HG03432 (cell line): ENCODE data around the gene CACNA2D2.

Experiments used
- ATAC-seq: cut with Tn5 transposase; IDR thresholded peaks from one replicate; pipeline ENCODE4 v1.9.1; 2021; ENCODE audit warnings: mild to moderate bottlenecking, moderate library complexity; ENCODE audit not compliant: unreplicated experiment

The CACNA2D2 gene

DNA sequence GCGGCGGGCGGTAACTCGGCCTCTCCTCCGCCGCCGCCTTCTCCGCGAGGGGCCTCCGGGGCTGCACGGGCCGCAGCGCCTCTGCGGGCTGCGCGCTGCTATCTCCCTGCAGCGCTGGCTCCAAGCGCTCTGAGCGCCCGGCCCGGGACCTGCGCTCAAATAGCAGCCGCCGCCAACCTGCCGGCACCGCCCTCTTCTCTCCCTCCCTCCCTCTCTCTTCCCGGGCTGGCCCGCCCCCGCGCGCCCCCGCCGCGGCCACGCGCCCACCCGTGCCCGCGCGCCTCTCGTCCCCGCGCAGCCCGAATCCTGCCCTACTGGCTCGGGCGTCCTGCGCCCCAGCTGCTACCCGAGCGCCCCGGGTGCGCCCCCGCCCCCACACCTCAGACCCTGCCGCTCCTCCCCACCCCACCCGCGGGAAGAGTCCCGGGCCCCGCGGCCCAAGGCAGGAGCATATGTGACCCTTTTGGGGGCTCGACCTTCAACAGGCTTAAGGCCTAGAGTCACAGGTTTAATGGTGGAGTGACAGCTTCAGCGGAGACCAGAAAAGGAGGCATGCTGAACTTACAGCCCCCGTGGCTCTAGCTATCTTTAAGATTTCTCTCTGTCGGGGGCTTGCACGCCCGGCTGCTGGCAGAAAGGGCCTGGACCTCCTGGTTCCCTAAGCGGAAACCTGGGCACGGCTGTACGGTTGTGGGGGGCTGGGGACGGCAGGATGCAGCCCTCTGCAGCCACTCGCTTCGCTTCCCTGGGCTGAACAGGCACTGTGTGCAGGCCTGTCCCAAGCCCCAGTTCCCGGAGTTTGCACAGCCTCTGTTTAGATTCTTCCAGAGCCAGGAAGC is at the start of gene CACNA2D2:
CACNA2D2 (minus strand) TSS at position 131 of the 839 bp plus-strand sequence. CDS start 211 bp downstream, outside the sequence.
- no peak for ATAC-seq

DNA sequence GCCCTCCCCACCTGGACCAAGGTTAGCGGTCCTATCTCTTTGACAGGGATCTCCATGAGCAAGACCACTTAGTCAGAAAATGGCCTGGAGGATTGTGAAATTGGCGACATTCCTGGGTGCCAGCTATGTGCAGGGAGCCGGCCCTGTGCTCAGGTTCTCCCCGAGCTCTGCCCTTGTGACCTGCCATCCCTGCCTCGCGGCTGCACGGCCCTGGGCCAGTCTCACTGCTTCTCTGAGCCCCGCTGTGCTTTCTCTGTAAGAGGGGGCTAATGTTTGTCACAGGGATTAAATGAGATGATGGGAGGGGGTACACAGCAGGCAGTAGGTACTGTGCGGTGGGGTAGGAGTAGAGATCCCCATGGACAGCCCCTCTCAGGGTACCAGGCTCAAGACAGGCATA is 49.2 kb upstream of the CACNA2D2 start:
- no peak for ATAC-seq

DNA sequence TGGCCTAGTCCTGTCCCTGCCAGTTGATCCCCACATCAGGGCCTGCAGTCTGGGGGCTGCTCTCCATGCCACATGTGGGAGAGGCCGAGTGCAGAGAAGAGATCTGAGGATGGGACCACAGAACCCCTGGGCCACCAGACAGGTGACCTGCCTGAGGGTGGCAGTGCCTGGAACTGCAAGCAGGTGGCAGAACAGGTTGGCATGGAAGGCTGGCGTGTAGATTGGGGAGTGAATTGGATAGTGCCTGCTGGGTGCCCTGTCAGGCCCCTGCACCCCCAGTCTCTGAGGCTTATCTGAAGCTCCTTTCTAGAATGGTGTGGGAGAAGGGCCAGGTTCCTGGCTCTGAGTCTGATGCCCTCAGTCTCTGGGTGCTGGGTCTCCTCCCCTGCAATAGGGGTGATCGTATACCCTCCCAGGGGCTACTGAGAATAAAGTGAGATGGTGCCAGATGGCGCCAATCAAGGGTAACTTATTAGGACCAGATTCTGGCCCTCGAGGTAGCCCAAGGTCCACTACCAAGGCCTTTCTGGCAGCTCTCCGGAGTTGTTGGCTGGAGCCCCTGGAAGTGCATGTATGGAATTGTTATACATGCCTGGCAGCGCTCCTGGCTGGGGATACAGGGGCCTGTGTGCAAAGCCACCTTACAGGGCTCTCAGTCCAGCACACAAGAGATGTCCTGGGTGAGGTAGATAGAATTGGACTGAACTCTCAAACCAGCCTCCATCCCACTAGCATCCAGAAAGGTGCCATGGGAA is 48.4 kb upstream of the CACNA2D2 start:
- ATAC-seq = no peak

DNA sequence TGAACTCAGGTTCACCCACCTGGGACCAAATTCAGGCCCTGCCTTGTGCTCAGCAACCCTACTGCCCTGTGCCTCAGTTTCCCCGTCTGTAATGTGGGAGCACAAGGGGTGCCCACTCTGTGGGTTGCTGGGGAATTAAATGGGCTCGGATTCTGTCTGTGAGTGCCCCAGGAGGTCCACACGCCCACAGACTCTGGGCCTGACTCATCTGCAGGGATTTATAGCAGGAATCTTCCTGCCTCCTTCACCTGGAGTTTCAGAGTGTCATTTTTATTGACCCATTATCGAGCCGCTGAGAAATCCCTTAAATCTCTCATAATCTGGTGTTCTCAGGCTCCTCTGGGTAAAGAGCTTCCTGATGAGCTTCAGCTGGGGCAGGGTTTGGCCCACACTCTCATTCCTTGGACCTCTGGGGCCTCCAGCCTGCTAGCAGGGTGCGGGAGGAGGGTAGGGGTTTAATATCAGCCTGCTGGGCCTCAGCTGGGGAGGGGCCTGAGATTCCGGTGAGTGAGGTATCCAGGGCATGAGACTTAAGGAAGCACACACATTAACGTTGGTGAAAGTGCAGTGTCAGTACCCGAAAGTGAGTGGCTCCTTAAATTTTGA is 47.7 kb upstream of the CACNA2D2 start:
- ATAC-seq = no peak

DNA sequence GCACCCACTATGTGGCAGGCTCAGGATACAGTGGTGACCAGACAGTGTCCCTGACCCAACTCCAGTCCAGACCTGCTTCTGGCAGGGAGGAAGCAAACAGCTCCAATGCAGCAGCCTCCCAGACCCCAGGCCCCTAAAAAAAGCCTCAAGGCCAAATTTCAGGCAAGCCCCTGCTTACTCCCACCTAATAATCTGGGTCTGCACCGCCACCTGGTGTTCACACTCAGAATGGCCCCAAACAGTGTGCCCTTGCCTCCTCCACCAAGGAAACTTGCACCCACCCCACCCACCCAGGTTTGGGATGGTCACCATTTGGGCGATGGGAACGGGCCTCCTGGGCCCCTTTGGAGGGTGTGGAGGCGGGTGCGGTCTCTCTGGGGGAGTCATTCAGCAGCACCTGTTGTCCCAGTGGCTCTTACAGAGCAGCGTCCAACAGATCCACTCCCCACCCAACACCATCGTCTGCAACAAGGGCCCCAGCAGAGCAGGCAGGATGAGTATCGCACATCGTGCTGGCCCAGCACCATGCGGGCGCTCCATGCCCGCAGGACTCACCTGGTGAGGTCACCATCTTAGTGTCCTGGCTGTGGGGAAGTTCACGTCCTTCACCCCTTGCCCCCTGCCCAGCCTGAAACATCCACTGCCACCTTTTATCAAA is 46.8 kb upstream of the CACNA2D2 start:
- no peak for ATAC-seq

GRCh38 chr3:50549226-50549625 is 45.8 kb upstream of the CACNA2D2 start:
- ATAC-seq = no peak

DNA sequence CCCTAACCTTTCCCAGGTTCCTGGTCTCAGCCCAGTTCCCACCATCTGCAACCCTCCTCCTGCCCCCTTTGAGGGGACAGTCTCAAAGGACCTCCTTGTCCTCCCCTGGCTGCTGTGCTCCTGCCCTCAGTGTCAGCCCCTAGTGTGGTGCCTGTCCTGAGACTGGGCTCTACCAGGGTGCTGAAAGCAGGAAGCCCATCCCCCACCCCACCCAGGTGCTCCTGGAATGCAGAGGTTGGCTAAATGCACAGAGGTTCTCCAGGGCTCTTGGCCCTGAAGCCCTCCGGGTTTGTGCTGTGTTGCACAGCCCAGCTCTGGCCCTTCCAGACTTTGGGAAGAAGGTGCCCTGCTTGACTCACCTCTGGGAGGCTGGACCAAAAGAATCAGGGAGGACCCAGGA is 42.3 kb upstream of the CACNA2D2 start:
- ATAC-seq = no peak

GRCh38 chr3:50542177-50543034 is 39.0 kb upstream of the CACNA2D2 start:
- no peak for ATAC-seq

DNA sequence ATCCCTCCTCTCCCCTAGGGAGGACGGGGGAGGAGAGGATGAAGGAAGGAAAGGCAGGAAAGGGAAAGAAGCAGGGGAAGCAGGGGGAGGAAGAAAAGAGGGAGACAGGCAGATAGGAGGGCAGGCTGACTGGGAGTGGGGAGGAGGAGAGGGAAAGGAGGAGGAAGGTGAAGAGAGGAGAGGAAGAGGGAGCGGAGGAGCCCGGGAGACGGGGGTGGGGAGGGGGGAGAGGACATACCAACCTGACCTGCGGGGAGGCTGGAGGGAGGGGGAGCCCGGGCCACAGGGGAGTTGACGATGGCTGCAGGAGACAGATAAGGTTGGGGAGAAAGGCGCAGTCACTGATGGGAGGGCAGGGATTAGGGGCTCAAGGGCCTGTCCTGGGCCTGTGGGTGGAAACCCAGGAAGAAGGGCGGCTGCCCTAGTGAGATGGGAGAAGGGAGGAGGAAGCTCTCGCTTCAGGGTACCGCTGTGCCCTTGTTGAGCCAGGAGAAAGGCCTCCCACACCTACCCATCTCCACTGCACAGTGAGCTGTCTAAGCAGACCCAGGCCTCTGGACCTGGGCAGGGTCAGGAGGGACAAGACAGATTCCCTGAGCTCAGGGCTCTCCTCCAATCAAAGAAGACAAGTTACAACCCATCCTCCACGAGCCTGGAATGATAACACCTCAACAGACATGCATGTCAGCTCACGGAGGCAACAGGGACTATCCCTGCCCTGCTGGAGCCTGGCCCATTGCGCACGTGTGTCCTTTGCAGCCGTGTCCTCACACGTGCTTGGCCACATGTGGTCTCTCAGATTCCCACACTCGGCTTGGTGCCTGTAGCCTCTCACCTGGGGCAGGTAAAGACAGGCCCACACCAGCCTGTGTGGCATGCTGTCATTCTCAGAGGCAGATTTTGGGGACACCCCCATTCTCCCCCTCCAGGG is 36.2 kb upstream of the CACNA2D2 start:
- ATAC-seq = no peak

DNA sequence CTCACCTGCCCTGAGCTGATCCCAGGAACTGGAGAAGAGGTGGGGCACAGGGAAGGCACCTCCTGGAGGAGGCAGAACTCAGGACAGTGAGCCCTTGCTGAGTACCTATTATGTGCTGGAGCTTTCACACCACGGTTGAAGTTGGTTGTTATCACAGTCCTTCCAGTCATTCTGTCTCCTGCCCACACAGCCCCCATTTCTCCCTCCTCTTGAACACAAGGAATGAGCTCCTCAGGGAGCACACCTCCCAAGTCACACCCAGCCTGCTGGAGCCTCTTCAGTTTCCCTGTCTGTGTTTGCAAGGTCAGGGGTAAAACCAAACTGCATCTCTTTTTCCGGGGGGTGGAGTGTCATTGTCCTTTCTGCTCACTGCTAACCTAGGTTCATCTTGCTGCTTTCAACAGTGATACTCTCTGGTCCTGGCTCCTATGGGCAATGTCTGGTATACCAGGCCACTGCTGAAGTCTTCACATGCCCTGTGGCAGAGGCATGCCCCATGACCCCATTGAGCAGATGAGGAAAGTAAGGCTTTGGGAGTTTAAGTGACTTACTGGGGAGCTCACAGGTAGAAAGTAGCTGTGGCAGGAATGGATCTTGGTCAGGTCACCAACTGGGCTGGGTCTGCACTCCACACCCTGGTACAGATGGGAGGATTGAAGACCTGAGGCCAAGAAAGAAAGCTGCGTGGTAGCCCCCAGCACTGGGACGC is 34.1 kb upstream of the CACNA2D2 start:
- ATAC-seq = no peak

- no peak for ATAC-seq
Measured at GRCh38 chr3:50536471-50537180, 33.2 kb upstream of the CACNA2D2 start.

GRCh38 chr3:50534681-50535330 is 31.4 kb upstream of the CACNA2D2 start:
- no peak for ATAC-seq

DNA sequence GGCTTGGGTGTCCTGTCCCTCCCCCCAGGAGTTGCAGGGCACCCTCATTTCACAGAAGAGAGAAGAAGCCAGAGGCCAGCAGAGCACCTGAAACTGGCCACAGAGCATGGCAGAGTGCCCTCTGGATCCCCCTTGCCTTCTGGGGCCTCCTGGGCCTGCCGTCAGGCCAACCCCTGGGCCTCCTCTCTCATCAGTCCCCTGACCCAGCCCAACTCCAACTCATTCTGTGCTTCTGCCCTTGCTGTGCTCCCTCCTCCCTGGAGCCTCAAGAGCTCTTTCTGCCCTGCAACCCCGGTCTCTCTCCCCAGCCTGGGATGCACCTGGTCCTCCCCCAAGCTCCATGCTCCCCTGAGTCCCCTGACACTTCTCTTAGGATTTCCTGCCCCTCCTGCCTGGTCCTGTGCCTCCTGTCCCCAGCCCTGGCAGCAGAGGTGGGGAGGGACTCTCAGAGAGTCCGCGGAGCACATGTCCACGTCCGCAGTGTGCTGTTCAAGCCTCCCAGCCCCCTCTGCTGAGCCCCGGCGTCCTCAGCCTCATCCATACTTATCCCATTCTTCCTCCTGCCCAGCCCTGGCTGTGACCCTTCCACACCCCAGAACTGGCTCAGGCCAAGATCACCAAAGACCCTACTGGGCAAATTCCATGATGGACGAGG is 30.5 kb upstream of the CACNA2D2 start:
- ATAC-seq = no peak

DNA sequence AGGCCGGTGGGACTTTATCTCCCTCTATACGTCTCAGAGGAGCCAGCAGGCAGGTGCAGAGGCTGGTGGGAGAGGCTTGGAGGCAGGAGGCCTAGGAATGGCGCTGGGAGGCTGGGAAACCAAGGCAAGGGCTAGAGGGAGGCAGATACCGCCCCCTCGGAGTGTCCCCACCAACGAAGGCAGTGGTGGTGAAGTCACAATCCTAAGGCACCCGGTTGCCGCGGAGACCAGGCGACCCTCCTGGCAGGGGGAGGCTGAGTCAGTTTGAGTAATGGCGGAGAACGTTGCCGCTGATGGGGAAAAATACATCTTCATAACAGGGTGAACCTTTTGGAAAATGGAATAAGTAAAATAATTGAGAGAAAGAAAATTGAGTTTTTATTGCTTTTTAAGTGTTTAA is 29.9 kb upstream of the CACNA2D2 start:
- no peak for ATAC-seq

DNA sequence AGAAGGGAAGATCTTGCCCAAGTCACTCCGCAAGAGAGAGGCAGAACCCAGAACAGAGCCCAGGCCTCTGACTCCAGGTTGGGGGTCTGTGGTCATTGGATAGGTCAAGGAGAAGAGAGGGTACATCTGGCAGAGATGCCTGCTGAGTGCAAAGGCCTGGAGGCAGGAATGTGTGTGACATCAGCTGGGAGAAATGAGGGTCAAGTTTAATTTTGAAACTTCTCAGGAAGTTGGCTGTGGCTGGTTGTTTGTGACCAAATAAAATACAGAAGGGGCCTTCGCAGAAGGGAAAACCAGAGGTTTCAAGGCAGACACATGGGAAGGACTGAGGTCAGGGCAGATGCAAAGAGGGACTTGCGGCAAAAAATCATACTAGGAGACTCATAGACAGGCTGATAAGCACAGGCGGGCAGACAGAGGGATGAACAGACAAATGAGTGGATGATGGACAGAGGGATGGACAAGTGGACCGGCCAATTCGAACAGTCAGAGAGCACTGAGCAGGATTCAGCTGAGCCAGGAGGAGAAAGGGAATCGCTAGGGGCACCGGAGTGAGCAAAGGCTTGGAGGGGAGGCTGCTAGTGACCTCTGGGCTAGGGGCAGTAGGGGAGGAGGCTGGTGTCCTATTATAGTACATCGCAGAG is 28.8 kb upstream of the CACNA2D2 start:
- ATAC-seq = no peak

GRCh38 chr3:50531201-50531600 is 27.8 kb upstream of the CACNA2D2 start:
- ATAC-seq = no peak
